A673 (cell line): ENCODE results near the gene ADPRM. TPM values are rescaled to one million over a fixed set of nuclear protein-coding genes. Genes with fewer than 3 reads are reported as not detected.

ENCODE experiments used
- BruUV-seq: library from RNA; stranded (reverse); fragments of 400-500 nt; replicated peaks from 2 replicates; lab custom pipeline; 2021; lab: Mats Ljungman, UMichigan
- CTCF ChIA-PET: fragments of 300-600 bp; sonication (Branson Sonifier 250); formaldehyde crosslinking; loops from one replicate; lab custom pipeline; 2022; ENCODE audit warnings: antibody characterized with exemption; lab: Charles Lee
- POLR2A ChIA-PET: fragments of 300-600 bp; sonication (Branson Sonifier 250); formaldehyde crosslinking; loops from one replicate; lab custom pipeline; 2022; ENCODE audit warnings: antibody characterized with exemption; ENCODE audit not compliant: low non-redundant PET; lab: Charles Lee
- DNase-seq: peaks from one replicate; pipeline ENCODE4 v3.0.0-alpha.2; 2015; ENCODE audit warnings: low spot score
- H3K27ac ChIP-seq: fragments of 200-600 bp; sonication (generic); 2 replicates; pipeline ENCODE4 v1.5.1; 2016; ENCODE audit warnings: mixed run types, low read depth, mild to moderate bottlenecking, mixed read lengths, antibody characterized with exemption, low read length; ENCODE audit not compliant: poor library complexity, severe bottlenecking
- H3K27me3 ChIP-seq: fragments of 200-600 bp; sonication (generic); replicated peaks from 2 replicates; pipeline ENCODE4 v1.6.1; 2017; ENCODE audit warnings: mixed run types, low read depth, mild to moderate bottlenecking, mixed read lengths, antibody characterized with exemption, low read length; ENCODE audit not compliant: insufficient read depth, poor library complexity
- H3K36me3 ChIP-seq: fragments of 200-600 bp; sonication (generic); 2 replicates; pipeline ENCODE4 v1.6.1; 2016; ENCODE audit warnings: mixed run types, mild to moderate bottlenecking, mixed read lengths, antibody characterized with exemption, low read length; ENCODE audit not compliant: insufficient read depth, poor library complexity, severe bottlenecking
- H3K4me1 ChIP-seq: fragments of 200-600 bp; sonication (generic); 2 replicates; pipeline ENCODE4 v1.6.1; 2017; ENCODE audit warnings: mixed run types, mild to moderate bottlenecking, mixed read lengths, antibody characterized with exemption, low read length; ENCODE audit not compliant: insufficient read depth, poor library complexity, severe bottlenecking
- H3K4me3 ChIP-seq: fragments of 200-600 bp; sonication (generic); 2 replicates; pipeline ENCODE4 v1.5.1; 2016; ENCODE audit warnings: low read depth, mixed run types, mild to moderate bottlenecking, mixed read lengths, low read length; ENCODE audit not compliant: poor library complexity, severe bottlenecking
- H3K9me3 ChIP-seq: fragments of 200-600 bp; sonication (generic); 2 replicates; pipeline ENCODE4 v1.6.1; 2016; ENCODE audit warnings: mixed run types, low read depth, mild to moderate bottlenecking, mixed read lengths, antibody characterized with exemption, low read length; ENCODE audit not compliant: poor library complexity, severe bottlenecking
- EZH2 ChIP-seq: fragments of 200-600 bp; sonication (generic); IDR thresholded peaks from 2 replicates; pipeline ENCODE4 v1.6.1; 2017; ENCODE audit warnings: borderline replicate concordance, low read depth, mild to moderate bottlenecking, mixed read lengths, antibody characterized with exemption, low read length; ENCODE audit not compliant: poor library complexity, severe bottlenecking
- intact Hi-C: fragments of 100-400 bp; cut with micrococcal nuclease; formaldehyde crosslinking; loops from one replicate; pipeline ENCODE4 v1.10.0; 2022; ENCODE audit not compliant: unreplicated experiment
- total RNA-seq: library from RNA; stranded (reverse); gene quantifications from 2 replicates; pipeline ENCODE4 v1.2.3, GENCODE V29; 2021
- TF ChIP-seq, protein P1 (sequence below): fragments of 300-800, 200-600 bp; sonication (generic); conservative IDR thresholded peaks from 2 replicates; pipeline ENCODE4 v1.5.1; 2017; ENCODE audit warnings: low read depth, mild to moderate bottlenecking, antibody characterized with exemption, low read length, moderate library complexity, mixed read lengths

The ADPRM gene
- total RNA-seq, 1 experiment from 2014 or later = 8.4 TPM

DNA sequence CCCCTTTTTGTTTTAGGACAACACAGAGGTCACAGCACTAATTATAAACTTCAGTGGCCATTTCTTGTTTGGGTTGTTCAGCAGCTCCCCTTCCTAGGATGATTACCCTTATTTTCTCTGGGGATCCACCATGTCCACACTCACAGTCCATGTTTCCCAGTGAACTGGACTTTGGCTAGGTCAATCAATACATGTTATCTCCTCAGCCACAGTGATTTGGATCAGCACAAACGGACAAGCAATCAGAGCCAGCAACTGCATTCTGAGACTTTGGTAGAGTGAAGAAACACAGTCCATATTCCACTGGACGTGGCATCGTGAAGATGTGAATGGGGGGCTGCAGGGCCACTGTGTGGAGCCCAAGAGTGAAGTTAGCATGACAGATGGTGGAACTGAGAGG lies 27.9 kb downstream of the ADPRM start:
- no peaks in the 10 kb centered on the region for H3K27me3 ChIP-seq
- ChIA-PET CTCF (no interaction called here), POLR2A (no interaction called here)
- no peak overlapping the region for H3K4me3 ChIP-seq
- H3K36me3 ChIP-seq = no peaks in the 10 kb centered on the region
- H3K9me3 ChIP-seq = no peaks in the 10 kb centered on the region
- TF ChIP-seq EZH2 = no peak
- TF ChIP-seq, protein P1, sequence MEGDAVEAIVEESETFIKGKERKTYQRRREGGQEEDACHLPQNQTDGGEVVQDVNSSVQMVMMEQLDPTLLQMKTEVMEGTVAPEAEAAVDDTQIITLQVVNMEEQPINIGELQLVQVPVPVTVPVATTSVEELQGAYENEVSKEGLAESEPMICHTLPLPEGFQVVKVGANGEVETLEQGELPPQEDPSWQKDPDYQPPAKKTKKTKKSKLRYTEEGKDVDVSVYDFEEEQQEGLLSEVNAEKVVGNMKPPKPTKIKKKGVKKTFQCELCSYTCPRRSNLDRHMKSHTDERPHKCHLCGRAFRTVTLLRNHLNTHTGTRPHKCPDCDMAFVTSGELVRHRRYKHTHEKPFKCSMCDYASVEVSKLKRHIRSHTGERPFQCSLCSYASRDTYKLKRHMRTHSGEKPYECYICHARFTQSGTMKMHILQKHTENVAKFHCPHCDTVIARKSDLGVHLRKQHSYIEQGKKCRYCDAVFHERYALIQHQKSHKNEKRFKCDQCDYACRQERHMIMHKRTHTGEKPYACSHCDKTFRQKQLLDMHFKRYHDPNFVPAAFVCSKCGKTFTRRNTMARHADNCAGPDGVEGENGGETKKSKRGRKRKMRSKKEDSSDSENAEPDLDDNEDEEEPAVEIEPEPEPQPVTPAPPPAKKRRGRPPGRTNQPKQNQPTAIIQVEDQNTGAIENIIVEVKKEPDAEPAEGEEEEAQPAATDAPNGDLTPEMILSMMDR = no peak
- DNase-seq = no peak
- BruUV-seq = no TSS peak
- no peak overlapping the region for H3K27ac ChIP-seq
- H3K4me1 ChIP-seq = peaks cover 2% of the 10 kb centered on the region
- intact Hi-C loops = no loop called here

DNA sequence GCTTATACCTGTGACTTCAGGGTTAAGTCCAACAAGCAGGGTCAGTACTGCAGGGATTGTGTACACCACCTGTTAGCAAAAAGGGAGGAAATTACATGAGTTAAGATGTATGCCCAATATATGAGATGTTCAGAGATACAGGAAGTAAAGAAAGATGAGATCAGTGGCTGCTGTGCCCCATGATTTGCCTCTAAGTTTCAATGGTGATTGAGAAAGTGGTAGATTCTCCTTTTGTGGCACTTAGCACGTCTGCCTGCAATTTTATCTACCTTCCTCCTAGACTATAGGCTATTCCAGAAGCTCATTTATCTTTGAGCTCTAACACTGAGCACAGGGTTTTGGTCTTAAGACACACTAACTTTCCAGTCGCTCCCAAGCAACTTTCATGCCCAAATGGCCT lies 28.8 kb downstream of the ADPRM start:
- ChIA-PET CTCF (no interaction called here), POLR2A (no interaction called here)
- TF ChIP-seq EZH2 = no peak
- TF ChIP-seq, protein P1 = no peak
- Histone ChIP-seq H3K27ac (no peak overlapping the region), H3K9me3 (no peaks in the 10 kb centered on the region), H3K27me3 (no peaks in the 10 kb centered on the region), H3K4me1 (peaks cover 10% of the 10 kb centered on the region), H3K4me3 (no peak overlapping the region), H3K36me3 (no peaks in the 10 kb centered on the region)
- intact Hi-C loops = no loop called here
- no peak for DNase-seq
- no TSS peak for BruUV-seq

DNA sequence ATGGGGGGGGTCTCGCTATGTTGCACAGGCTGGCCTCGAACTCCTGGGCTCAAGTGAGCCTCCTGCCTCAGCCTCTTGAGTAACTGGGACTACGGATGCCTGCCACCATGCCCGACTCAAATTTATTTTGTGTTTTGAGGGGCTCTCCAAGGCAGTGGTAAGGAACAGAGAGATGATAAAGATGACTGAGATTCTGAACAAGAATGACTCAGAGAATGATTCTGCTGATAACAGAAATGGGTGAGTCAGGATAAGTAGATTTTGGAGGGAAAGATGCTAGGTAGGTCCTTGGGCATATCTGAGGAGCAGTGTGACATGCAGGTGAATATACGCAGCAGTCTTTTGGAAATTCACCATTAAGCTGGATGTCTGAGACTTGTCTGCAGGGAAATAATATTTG lies 29.8 kb downstream of the ADPRM start:
- ChIA-PET POLR2A (no interaction called here), CTCF (no interaction called here)
- Histone ChIP-seq H3K36me3 (no peaks in the 10 kb centered on the region), H3K27ac (no peak overlapping the region), H3K27me3 (no peaks in the 10 kb centered on the region), H3K4me3 (no peak overlapping the region), H3K4me1 (peaks cover 11% of the 10 kb centered on the region), H3K9me3 (no peaks in the 10 kb centered on the region)
- no TSS peak for BruUV-seq
- no peak for DNase-seq
- intact Hi-C loops = no loop called here
- TF ChIP-seq, protein P1 = no peak
- no peak for TF ChIP-seq EZH2
